Measurements from ENCODE around the gene SKIDA1. TPM values are rescaled to one million over a fixed set of nuclear protein-coding genes. Genes with fewer than 3 reads are reported as not detected.
"Not testable (repeated sequence)": the region's sequence is repeated elsewhere in the genome, so short reads cannot be mapped to it uniquely, and the experiment has no call there.

The SKIDA1 gene
- 1 to 10 TPM in 1 of 3 donors, under 1 TPM in 2; 0.03 to 2.4 (median 0.34) TPM for total RNA-seq
- long read RNA-seq, donor 1, partial matches to known transcripts, result 2 of 2 reads
- long read RNA-seq, donor 1, other reads (novel, unspliced or antisense), result 0 of 2 reads
- long read RNA-seq, donor 2, result 0 reads

GRCh38 chr10:21525367-21526187, at the start of gene SKIDA1:
SKIDA1 (minus strand) TSS chr10:21525682; CDS start chr10:21517822, 7,860 bp downstream.
- TF ChIP-seq CTCF (IDR thresholded peaks at IDR 0.05), result no peak
- intact Hi-C loops (cut with DNase I, micrococcal nuclease), result no loop called here
- ATAC-seq (peak; percentile 89), DNase-seq (peak; percentile 82 to 89 (median 87))
- H3K4me1 ChIP-seq (ENCODE audit: low read depth), result peaks cover 6% of the 10 kb centered on the region
- H3K4me3 ChIP-seq, result peak within 1 kb of the TSS; percentile 31
- H3K9me3 ChIP-seq, result no peaks in the 10 kb centered on the region
- H3K36me3 ChIP-seq (ENCODE audit: low read depth), result no peaks in the 10 kb centered on the region

GRCh38 chr10:21574514-21574913, 49.0 kb upstream of the SKIDA1 start:
- DNase-seq; H3K4me1 ChIP-seq (ENCODE audit: low read depth); H3K9me3 ChIP-seq; ATAC-seq; H3K4me3 ChIP-seq; intact Hi-C loops (cut with DNase I, micrococcal nuclease); H3K36me3 ChIP-seq (ENCODE audit: low read depth): not testable (repeated sequence)

- ATAC-seq (no peak), DNase-seq (no peak)
- Histone ChIP-seq H3K9me3 (no peaks in the 10 kb centered on the region), H3K4me3 (no peak overlapping the region), H3K36me3 (ENCODE audit: low read depth) (no peaks in the 10 kb centered on the region), H3K4me1 (ENCODE audit: low read depth) (peaks cover 9% of the 10 kb centered on the region)
- intact Hi-C loops (cut with DNase I, micrococcal nuclease), result no loop called here
- TF ChIP-seq CTCF (IDR thresholded peaks at IDR 0.05), result no peak
These were observed 47.1 kb upstream of the SKIDA1 start for GRCh38 chr10:21572578-21572977.

- no peaks in the 10 kb centered on the region for H3K9me3 ChIP-seq
- intact Hi-C loops (cut with DNase I, micrococcal nuclease), result no loop called here
- no peak for TF ChIP-seq CTCF (IDR thresholded peaks at IDR 0.05)
- no peaks in the 10 kb centered on the region for H3K36me3 ChIP-seq (ENCODE audit: low read depth)
- H3K4me1 ChIP-seq (ENCODE audit: low read depth), result peaks cover 18% of the 10 kb centered on the region
- ATAC-seq (no peak), DNase-seq (no peak)
- H3K4me3 ChIP-seq, result no peak overlapping the region
These were observed 45.5 kb upstream of the SKIDA1 start for GRCh38 chr10:21570761-21571521.

GRCh38 chr10:21558984-21559383, 33.5 kb upstream of the SKIDA1 start:
- DNase-seq; H3K36me3 ChIP-seq (ENCODE audit: low read depth); ATAC-seq; intact Hi-C loops (cut with DNase I, micrococcal nuclease); H3K4me3 ChIP-seq; H3K9me3 ChIP-seq; H3K4me1 ChIP-seq (ENCODE audit: low read depth): not testable (repeated sequence)

GRCh38 chr10:21556527-21556926, 31.0 kb upstream of the SKIDA1 start:
- intact Hi-C loops (cut with DNase I, micrococcal nuclease), result no loop called here
- H3K36me3 ChIP-seq (ENCODE audit: low read depth), result no peaks in the 10 kb centered on the region
- ATAC-seq, result no peak

More at GRCh38 chr10:21556527-21556926, 31.0 kb upstream of the SKIDA1 start:
- Histone ChIP-seq H3K4me1 (ENCODE audit: low read depth) (no peaks in the 10 kb centered on the region), H3K4me3 (no peak overlapping the region), H3K9me3 (no peaks in the 10 kb centered on the region)
- no peak for TF ChIP-seq CTCF (IDR thresholded peaks at IDR 0.05)
- no peak for DNase-seq

Measured in mucosa of descending colon (tissue), 3 donors.